Effector memory CD4-positive, alpha-beta T cell (primary cell): ENCODE data around the gene ANKRD9.
"Not testable (repeated sequence)": the region's sequence is repeated elsewhere in the genome, so short reads cannot be mapped to it uniquely, and the experiment has no call there.

Source experiments
- DNase-seq, 3 donors: peaks; one replicate each; pipeline ENCODE4 v3.0.0-alpha.2; 2020
- H3K27ac ChIP-seq: 2 replicates; pipeline ENCODE4 v1.7.0; 2013; ENCODE audit warnings: mild to moderate bottlenecking, low read length, moderate library complexity; ENCODE audit not compliant: insufficient read depth, poor library complexity, severe bottlenecking
- H3K27me3 ChIP-seq: replicated peaks from 2 replicates; pipeline ENCODE4 v1.7.0; 2013; ENCODE audit warnings: mild to moderate bottlenecking, low read length; ENCODE audit not compliant: insufficient read depth, control insufficient read depth, poor library complexity, severe bottlenecking
- H3K36me3 ChIP-seq: 2 replicates; pipeline ENCODE4 v1.7.0; 2013; ENCODE audit warnings: mild to moderate bottlenecking, low read length, moderate library complexity; ENCODE audit not compliant: control insufficient read depth, insufficient read depth
- H3K4me1 ChIP-seq: 2 replicates; pipeline ENCODE4 v1.7.0; 2013; ENCODE audit warnings: low read length, mild to moderate bottlenecking; ENCODE audit not compliant: control insufficient read depth, insufficient read depth, poor library complexity, severe bottlenecking
- H3K4me3 ChIP-seq: 2 replicates; pipeline ENCODE4 v1.7.0; 2013; ENCODE audit warnings: low read length, low read depth, mild to moderate bottlenecking; ENCODE audit not compliant: insufficient read depth, poor library complexity, severe bottlenecking
- H3K9me3 ChIP-seq: 2 replicates; pipeline ENCODE4 v1.7.0; 2013; ENCODE audit warnings: mild to moderate bottlenecking, low read length, moderate library complexity; ENCODE audit not compliant: control insufficient read depth

The ANKRD9 gene

GRCh38 chr14:102523200-102523568 is 13.6 kb upstream of the ANKRD9 start:
- no peaks in the 10 kb centered on the region for H3K36me3 ChIP-seq
- peaks cover 17% of the 10 kb centered on the region for H3K4me1 ChIP-seq
- DNase-seq: no peak
- no peak overlapping the region for H3K4me3 ChIP-seq
- no peaks in the 10 kb centered on the region for H3K27me3 ChIP-seq
- no peak overlapping the region for H3K27ac ChIP-seq
- no peaks in the 10 kb centered on the region for H3K9me3 ChIP-seq

GRCh38 chr14:102519709-102520108 is 10.1 kb upstream of the ANKRD9 start:
- not testable (repeated sequence) for DNase-seq, H3K36me3 ChIP-seq, H3K4me3 ChIP-seq, H3K27me3 ChIP-seq, H3K27ac ChIP-seq, H3K9me3 ChIP-seq
- peaks cover 17% of the 10 kb centered on the region for H3K4me1 ChIP-seq

GRCh38 chr14:102518063-102518648 is 8.6 kb upstream of the ANKRD9 start:
- no peaks in the 10 kb centered on the region for H3K27me3 ChIP-seq
- no peaks in the 10 kb centered on the region for H3K36me3 ChIP-seq
- H3K4me1 ChIP-seq: peaks cover 6% of the 10 kb centered on the region
- H3K4me3 ChIP-seq: no peak overlapping the region
- H3K27ac ChIP-seq: no peak overlapping the region
- no peaks in the 10 kb centered on the region for H3K9me3 ChIP-seq
- DNase-seq: no peak

GRCh38 chr14:102517392-102518062 is 8.0 kb upstream of the ANKRD9 start:
- Histone ChIP-seq H3K9me3 (no peaks in the 10 kb centered on the region), H3K27ac (no peak overlapping the region), H3K36me3 (no peaks in the 10 kb centered on the region), H3K4me3 (peak overlapping the region; percentile 51), H3K27me3 (no peaks in the 10 kb centered on the region), H3K4me1 (peaks cover 6% of the 10 kb centered on the region)
- DNase-seq: no peak

- Histone ChIP-seq H3K36me3 (no peaks in the 10 kb centered on the region), H3K4me1 (peaks cover 6% of the 10 kb centered on the region), H3K9me3 (no peaks in the 10 kb centered on the region), H3K27ac (no peak overlapping the region), H3K27me3 (no peaks in the 10 kb centered on the region), H3K4me3 (peak overlapping the region; percentile 51)
- peak; percentile 31 to 46 (median 44) for DNase-seq
These were observed 7.2 kb upstream of the ANKRD9 start for GRCh38 chr14:102516531-102517391.

GRCh38 chr14:102514987-102515733 is 5.6 kb upstream of the ANKRD9 start:
- Histone ChIP-seq H3K27ac (no peak overlapping the region), H3K4me1 (peaks cover 15% of the 10 kb centered on the region), H3K4me3 (no peak overlapping the region), H3K9me3 (no peaks in the 10 kb centered on the region), H3K27me3 (no peaks in the 10 kb centered on the region), H3K36me3 (no peaks in the 10 kb centered on the region)
- no peak for DNase-seq

- H3K4me1 ChIP-seq: peaks cover 18% of the 10 kb centered on the region
- no peak for DNase-seq
- H3K9me3 ChIP-seq: no peaks in the 10 kb centered on the region
- no peak overlapping the region for H3K27ac ChIP-seq
- no peaks in the 10 kb centered on the region for H3K36me3 ChIP-seq
- H3K4me3 ChIP-seq: no peak overlapping the region
- no peaks in the 10 kb centered on the region for H3K27me3 ChIP-seq
These were observed 4.6 kb upstream of the ANKRD9 start for GRCh38 chr14:102513899-102514772.

GRCh38 chr14:102512793-102513300 is 3.3 kb upstream of the ANKRD9 start:
- H3K36me3 ChIP-seq: no peaks in the 10 kb centered on the region
- DNase-seq: no peak
- peaks cover 21% of the 10 kb centered on the region for H3K4me1 ChIP-seq
- no peaks in the 10 kb centered on the region for H3K27me3 ChIP-seq
- no peak overlapping the region for H3K4me3 ChIP-seq
- H3K27ac ChIP-seq: no peak overlapping the region
- H3K9me3 ChIP-seq: no peaks in the 10 kb centered on the region

- peaks cover 18% of the 10 kb centered on the region for H3K4me1 ChIP-seq
- H3K36me3 ChIP-seq: no peaks in the 10 kb centered on the region
- no peak overlapping the region for H3K4me3 ChIP-seq
- no peaks in the 10 kb centered on the region for H3K9me3 ChIP-seq
- no peak for DNase-seq
- no peaks in the 10 kb centered on the region for H3K27me3 ChIP-seq
- H3K27ac ChIP-seq: no peak overlapping the region
These were observed 2.0 kb upstream of the ANKRD9 start for GRCh38 chr14:102511538-102511937.
